GM12892 (cell line): ENCODE data around the gene PPP1R16B.

Experiments
- POLR2A ChIP-seq: IDR thresholded peaks from 2 replicates; pipeline ENCODE4 v1.6.1; 2011; ENCODE audit warnings: low read depth, low read length, control low read depth
- POLR2AphosphoS5 ChIP-seq: IDR thresholded peaks from 2 replicates; pipeline ENCODE4 v1.6.1; 2011; ENCODE audit warnings: low read depth, low read length, control low read depth
- TAF1 ChIP-seq: IDR thresholded peaks from 2 replicates; pipeline ENCODE4 v1.6.1; 2011; ENCODE audit warnings: low read depth, mild to moderate bottlenecking, control low read depth, low read length, borderline replicate concordance

DNA sequence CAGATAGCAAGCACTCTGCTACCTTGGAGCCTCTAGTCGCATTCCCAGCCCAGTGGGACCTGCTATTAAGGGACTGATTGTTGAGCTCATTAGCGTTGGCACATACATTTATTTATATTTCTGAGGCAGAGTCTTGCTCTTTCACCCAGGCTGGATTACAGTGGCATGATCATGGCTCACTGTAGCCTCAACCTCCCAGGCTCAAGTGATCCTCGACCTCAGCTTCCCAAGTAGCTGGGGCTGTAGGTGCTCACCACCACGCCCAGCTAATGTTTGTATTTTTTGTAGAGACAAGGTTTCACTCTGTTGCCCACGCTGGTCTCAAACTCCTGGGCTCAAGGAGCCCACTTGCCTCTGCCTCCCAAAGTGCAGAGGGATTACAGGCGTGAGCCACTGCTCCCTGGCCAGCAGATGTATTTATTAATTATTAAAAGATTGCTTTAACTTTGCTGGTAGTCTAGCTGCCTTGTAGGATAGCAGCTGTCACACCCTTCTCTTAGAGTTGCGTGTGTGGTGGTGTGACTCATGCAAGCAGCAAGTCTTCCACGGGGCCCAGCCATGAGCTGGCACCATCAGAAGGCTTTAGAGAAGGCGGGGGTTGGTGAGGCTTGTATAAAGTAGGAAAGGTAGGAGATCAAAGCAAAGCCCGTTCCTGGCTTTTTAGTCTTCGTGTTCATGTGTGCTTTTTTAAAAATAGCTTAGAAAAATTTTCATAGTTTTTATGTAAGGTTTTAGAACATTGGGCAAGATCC is 40.8 kb upstream of the PPP1R16B start:
- TF ChIP-seq POLR2A (no peak), POLR2AphosphoS5 (no peak), TAF1 (no peak)
